HG03095 (cell line): ENCODE measurements around the gene THOC3.
"Not testable (repeated sequence)": the region's sequence is repeated elsewhere in the genome, so short reads cannot be mapped to it uniquely, and the experiment has no call there.

ENCODE experiments used
- ATAC-seq: cut with Tn5 transposase; IDR thresholded peaks from one replicate; pipeline ENCODE4 v1.9.1; 2021; ENCODE audit warnings: moderate library complexity; ENCODE audit not compliant: unreplicated experiment

THOC3 gene

DNA sequence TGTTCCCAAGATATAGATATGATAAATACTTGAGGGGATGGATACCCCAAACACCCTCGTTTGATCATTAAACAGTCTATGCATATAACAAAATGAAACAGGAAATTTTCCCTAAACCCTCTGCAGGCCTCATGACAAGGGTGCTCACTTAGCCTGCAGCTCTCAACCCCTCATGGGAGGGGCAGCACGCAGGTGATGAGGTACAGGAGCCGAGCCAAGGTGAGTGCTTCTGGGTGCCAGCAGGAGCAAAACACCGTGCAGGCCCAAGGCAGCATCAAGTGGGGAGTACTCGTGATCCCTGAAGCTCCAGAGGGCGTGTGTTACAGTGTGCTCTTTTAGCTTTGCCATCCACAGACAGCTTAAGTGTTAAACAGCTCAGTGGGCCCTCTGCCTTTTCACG is 24.9 kb downstream of the THOC3 start:
- ATAC-seq, result not testable (repeated sequence)

DNA sequence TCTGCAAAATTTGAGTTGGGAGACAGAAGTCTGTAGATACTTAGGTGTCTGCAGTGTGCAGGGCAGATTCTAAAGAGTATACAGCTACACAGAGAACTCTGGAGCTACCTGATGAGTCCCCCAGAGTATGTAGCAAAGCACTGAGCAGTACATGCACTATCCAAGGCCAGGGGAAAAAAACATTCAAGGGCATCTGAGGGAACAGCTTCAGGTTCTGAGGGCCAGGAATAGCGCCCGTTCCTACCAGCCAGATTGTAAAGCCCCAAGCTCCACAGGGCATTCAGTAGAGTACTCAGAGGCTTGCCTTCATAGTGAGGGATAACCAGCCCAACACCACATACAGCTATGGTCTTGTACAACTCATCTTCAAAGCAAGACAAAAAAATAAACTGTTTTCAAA is 27.5 kb downstream of the THOC3 start:
- not testable (repeated sequence) for ATAC-seq

DNA sequence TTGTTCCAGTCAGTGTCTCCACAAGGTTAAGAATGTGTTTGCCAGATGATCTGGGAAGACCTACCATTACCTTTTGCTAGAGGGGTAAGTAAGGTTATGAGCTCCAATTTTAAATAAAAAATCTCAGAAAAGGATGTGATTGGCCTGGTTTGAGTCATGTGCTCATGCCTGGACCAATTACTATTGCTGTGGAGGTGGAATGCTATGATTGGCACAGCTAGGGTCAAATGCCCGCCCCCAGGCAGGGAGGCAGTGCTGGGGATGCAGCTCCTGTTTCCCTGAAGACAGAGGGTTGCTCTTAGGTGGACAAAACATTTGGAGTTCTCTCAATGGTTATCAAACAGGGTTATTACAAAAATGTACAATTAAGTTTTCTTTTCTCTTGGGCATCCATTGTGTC is 29.6 kb downstream of the THOC3 start:
- not testable (repeated sequence) for ATAC-seq

DNA sequence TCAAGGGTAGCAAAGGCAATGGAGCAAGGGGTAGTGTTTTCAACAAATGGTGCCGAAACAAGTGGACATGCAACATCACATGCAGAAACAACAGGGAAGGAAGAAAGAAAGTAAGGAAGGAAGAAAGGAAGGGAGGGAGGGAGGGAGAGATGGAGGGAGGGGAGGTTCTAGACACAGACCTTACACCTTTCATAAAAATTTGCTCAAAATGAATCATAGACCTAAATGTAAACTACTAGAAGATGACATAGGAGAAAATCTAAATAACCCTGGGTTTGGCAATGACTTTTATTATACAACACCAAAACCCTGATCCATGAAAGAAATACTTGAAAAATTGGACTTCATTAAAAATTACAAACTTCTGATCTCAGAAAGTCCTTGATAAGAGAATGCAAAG is 39.4 kb downstream of the THOC3 start:
- ATAC-seq, result not testable (repeated sequence)

DNA sequence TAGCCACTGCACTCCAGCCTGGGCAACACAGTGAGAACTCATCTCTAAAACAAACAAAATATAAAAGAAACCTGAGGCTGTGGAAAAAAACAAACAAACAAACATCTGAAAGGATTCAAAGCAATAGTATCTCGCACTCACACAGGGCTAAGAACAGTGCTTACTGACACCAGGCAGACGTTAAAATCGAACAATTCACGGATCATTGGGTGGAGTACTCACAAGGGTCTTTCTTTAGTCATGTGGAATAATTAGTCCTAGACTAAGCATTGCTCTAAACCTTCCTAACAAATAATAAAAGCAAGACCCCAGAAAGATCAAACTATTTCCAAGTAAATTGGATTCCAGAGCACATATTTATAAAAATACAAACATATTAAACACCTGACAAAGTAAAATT is 43.0 kb downstream of the THOC3 start:
- ATAC-seq, result not testable (repeated sequence)

DNA sequence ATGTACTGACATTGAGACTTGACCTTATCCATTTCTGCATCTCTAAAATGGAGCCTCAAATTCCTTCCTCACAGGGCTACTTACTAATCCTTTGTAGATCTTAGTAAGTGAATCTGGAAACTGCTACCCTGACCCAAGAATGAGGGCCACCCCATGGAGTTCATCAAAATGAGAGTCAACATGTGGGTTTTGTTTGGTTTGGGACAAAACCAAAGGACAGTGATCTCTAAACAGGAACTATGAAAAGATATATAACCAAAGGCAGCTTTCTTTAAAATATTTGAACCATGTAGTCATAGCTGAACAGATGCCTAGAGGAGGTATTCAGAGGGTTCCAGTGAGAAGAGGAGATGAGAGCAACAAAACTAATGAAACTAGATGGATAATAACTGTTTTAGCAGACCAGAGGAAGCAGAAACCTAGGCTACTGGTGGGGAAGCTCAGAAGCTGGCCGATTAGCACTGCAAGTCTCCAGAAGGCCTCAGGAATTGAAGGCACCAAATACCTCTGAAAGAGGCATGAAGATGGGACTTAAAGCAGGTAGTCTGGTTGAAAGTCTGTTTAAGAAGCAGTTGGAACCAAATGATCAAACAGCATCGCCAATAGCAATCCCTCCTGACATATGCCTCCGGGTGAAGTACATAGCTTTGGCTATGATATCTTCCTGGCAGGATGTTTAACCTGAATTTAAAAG is 45.8 kb downstream of the THOC3 start:
- ATAC-seq, result no peak

DNA sequence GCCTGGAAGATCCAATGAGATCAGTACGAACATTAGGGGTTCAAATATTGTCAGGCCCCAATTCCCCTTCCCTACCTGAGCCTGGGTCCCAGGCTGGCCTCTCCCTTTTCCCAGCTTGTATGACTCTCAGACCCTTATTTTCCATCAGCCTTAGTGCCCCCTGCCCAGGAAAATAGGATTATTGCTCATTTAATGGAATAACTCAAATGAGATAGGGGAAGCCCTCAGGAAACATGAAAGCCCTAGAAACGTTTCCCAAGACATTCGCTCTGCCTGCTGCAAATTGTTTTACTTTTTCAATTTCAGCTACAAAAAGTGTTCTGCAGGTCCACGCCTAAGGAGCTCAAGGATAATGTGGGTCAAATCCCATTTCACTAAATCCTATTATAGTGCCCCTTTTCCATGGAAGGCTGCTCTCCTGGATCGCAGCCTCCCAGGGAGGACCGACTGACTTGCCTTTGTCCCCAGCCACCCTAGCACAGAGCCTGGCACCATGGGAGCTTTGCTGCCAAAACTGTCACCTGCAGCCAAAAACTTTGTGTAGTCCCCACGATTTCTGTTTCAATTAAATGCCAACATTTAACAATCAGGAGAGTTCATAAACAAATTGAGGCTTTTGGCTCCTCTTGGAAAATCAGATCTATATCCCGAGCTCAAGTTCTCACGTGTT is 46.9 kb downstream of the THOC3 start:
- no peak for ATAC-seq

DNA sequence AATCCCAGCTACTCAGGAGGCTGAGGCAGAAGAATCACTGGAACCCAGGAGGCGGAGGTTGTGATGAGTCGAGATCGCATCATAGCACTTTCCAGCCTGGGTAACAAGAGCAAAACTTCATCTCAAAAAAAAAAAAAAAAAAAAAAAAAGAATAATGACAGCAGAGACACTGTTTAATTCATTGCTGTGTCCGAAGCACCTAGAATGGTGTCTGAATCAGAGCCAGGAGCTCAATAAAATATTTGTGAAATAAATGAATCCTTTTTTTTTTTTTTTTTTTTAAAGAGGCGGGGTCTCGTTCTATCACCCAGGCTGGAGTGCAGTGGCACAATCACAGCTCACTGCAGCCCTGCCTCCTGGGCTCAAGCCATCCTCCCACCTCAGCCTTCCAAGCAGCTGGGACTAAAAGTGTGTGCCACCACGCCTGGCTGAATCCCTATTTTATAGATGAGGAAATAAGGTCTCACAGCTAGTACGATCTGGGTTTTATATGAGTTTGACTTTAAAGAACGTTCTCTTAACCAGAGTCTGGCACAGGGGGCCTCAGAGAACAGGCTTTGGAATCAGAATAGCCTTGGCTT is 47.8 kb downstream of the THOC3 start:
- no peak for ATAC-seq

DNA sequence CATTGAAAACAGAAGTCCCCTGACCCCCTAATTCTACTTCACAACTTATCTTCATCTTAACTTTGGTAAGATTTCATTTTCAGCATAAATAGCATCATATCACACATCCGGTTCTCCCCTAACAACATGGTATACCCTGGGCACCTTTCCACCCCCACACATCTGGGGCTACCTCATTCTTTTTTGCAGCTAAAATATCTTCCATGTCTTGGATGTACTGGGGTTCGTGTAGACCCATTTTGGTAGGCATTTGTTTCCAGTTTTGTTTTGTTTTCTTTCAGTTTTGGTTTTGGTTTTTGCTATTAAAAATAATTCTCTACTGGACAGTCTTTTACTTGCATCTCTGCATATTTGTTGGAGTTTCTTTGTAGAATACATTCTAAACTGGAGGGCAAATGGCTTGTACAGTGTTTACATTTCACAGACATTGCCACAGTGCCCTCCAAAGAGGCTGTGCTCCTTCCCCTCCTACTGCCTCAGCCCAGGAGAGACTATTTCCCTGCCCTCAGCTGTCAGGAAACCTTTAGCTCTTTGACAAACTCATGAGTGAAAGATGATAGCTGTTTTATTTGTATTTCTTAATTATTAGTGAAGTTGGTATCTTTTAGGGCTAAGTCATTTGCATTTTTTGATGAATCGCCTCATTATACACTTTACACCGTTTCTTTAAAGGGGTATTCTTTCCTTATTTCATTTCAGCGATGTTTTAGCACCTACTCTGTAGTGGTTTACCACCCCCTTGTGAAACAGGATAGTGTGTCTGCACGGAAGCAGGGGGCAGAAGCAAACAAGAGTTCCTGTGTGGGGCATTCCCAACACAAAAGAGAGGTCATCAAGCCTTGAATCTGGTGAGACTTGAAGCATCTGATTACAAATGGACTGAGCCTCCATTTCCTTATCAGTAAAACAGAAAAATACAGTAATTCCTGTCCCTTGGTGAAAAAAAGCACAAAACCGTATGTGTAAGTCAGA is 52.8 kb downstream of the THOC3 start:
- ATAC-seq, result not testable (repeated sequence)

DNA sequence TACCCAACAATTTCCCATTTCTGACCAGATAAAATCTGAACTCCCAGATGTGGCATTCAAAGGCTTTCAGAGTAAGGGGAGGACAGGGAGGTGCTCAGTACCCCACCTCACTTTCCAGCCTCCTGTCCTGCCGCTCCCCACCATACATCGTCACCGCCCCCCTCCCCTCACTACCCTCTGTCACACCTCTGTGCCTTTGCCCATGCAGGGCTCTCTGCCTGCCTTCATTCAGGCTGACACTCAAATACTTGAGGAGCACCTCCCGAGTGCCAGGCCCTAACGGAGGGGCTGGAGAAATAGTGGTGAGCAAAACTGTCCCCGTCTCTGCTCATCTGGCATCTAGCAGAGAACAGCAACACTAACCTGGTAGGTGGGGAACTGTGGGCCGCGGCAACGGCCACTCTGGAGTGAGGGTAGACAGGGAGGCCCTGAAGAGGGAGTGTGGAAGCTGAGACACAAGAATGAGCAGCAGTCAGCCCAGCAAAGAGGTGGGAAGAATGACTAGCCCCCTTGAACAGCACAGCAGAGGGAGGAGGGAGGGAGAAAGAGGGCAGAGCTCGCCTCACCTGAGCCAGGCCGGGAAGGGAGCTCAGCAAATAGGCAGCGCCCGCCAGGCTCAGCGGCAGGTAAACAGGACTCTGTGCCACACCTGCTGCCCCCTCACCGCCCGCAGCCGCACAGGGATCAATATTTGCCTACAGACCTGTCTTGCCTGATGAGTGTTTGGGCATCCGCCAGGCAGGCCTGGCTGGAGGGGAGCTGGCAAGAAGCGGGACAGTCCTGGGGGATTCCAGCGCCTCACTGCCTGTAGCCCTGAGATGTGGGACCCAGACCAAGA is 54.1 kb downstream of the THOC3 start:
- not testable (repeated sequence) for ATAC-seq

DNA sequence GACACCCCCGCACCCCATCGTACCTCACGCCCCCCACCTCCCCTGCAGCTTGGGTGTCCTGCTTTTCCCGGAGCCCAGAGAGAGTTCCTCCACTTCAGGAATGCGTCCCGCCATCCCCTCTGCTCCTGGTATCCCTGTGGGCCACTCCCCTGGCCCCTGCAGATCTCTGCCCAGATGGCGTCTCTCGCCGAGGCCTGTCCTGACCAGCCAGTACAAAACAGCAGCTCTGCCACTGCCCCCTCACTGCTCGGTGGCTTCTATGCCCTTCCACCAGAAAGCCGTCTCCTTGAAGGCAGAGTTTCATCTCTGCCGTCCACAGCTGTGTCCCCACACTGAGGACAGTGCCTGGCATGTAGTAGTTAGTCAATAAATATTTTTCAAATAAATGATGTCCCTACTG is 58.0 kb downstream of the THOC3 start:
- not testable (repeated sequence) for ATAC-seq
